Breast epithelium (tissue), 4 donors: ENCODE results near the gene LIX1. TPM values are rescaled to one million over a fixed set of nuclear protein-coding genes. Genes with fewer than 3 reads are reported as not detected.
A peak's percentile ranks its signal among the peaks of the same experiment; 100 is the strongest.

Experiments used
- DNase-seq, 2 donors: peaks; one replicate each; pipeline ENCODE4 v3.0.0-alpha.2; 2019; ENCODE audit warnings: low spot score in 2 of 2
- H3K27ac ChIP-seq, 2 donors: fragments of 200-600 bp; sonication (generic) in 1 of 2; one replicate each; pipeline ENCODE4 v1.5.1; 2016 to 2019; ENCODE audit warnings: mild to moderate bottlenecking in 1 of 2
- H3K27me3 ChIP-seq, 2 donors: fragments of 200-600 bp; sonication (generic) in 1 of 2; one replicate each; pipeline versions ENCODE4 v1.5.1 to v1.6.0; 2017 to 2019; ENCODE audit warnings: control low read depth in 1 of 2, mild to moderate bottlenecking in 1 of 2
- H3K36me3 ChIP-seq: fragments of 200-600 bp; one replicate; pipeline ENCODE4 v1.5.1; 2019
- H3K4me1 ChIP-seq, 2 donors: fragments of 200-600 bp; sonication (generic); one replicate each; pipeline ENCODE4 v1.5.1; 2016 to 2019; ENCODE audit warnings: control low read depth in 1 of 2
- H3K4me3 ChIP-seq, 3 donors: fragments of 200-600 bp; sonication (generic); 1 replicate in 2 of 3; 2 replicates in 1 of 3; pipeline ENCODE4 v1.5.1; 2016 to 2019; ENCODE audit warnings: mild to moderate bottlenecking in 3 of 3, moderate library complexity in 2 of 3
- H3K9me3 ChIP-seq, 2 donors: fragments of 200-600 bp; sonication (generic) in 1 of 2; one replicate each; pipeline ENCODE4 v1.5.1; 2016 to 2019; ENCODE audit warnings: control low read depth in 1 of 2
- POLR2A ChIP-seq: fragments of 450-650 bp; IDR thresholded peaks from one replicate; pipeline ENCODE4 v1.6.1; 2016; ENCODE audit warnings: antibody characterized with exemption, mild to moderate bottlenecking, moderate library complexity
- POLR2AphosphoS5 ChIP-seq, 3 donors: sonication (generic); formaldehyde crosslinking; IDR thresholded peaks; one replicate each; pipeline ENCODE4 v1.6.1; 2017; ENCODE audit warnings: antibody characterized with exemption in 3 of 3
- intact Hi-C: fragments of 100-400 bp; cut with DNase I; formaldehyde crosslinking; loops from one replicate; pipeline ENCODE4 v1.15.1; 2023; ENCODE audit warnings: low total_unique reads
- total RNA-seq, 3 donors: library from RNA; depleted of rRNA; stranded (reverse); fragments of >200 nt; gene quantifications; one replicate each; pipeline ENCODE4 v1.1.0, GENCODE V29; 2016
- TF ChIP-seq, protein P1 (sequence below), 3 donors: fragments of 450-650 bp; IDR thresholded peaks; one replicate each; pipeline ENCODE4 v1.5.1; 2016 to 2017; ENCODE audit warnings: antibody characterized with exemption in 3 of 3, mild to moderate bottlenecking in 3 of 3, moderate library complexity in 3 of 3

The LIX1 gene
- total RNA-seq, 3 donors from 2014 or later = 0.15 TPM; not detected in 2

DNA sequence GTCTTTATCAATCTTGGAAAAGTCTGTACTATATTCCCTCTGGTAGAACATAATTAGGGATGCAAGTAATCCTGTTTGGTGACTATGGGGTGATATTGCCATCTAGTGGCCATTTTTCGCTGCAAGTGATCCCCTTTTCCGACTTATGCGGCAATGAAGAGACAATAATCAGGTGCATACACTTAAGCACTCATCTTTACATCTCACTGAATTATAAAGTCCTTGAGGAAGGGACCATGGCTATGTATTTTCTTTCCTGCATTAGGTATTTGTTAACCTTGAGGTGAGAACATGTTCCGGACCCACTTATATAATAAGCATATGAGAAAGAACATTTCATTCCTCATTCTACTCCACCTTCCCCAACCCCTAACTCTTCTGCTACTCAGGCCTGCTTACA lies 19.6 kb upstream of the LIX1 start:
- TF ChIP-seq, protein P1, sequence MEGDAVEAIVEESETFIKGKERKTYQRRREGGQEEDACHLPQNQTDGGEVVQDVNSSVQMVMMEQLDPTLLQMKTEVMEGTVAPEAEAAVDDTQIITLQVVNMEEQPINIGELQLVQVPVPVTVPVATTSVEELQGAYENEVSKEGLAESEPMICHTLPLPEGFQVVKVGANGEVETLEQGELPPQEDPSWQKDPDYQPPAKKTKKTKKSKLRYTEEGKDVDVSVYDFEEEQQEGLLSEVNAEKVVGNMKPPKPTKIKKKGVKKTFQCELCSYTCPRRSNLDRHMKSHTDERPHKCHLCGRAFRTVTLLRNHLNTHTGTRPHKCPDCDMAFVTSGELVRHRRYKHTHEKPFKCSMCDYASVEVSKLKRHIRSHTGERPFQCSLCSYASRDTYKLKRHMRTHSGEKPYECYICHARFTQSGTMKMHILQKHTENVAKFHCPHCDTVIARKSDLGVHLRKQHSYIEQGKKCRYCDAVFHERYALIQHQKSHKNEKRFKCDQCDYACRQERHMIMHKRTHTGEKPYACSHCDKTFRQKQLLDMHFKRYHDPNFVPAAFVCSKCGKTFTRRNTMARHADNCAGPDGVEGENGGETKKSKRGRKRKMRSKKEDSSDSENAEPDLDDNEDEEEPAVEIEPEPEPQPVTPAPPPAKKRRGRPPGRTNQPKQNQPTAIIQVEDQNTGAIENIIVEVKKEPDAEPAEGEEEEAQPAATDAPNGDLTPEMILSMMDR (IDR thresholded peaks at IDR 0.05) = peak; percentile 37 to 81 (median 80)
- no peak for TF ChIP-seq POLR2AphosphoS5 (IDR thresholded peaks at IDR 0.05)
- peak; percentile 49 to 59 for DNase-seq

DNA sequence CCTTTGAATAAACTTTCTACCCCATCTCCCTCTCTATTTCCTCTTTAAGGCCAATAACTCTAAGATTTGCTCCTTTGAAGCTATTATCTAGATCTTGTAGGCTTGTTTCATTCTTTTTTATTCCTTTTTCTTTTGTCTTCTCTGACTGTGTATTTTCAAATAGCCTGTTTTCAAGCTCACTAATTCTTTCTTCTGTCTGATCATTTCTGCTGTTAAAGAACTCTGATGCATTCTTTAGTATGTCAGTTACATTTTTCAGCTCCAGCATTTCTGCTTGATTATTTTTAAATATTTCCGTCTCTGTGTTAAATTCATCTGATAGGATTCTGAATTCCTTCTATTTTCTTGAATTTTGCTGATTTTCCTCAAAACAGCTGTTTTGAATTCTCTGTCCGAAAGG lies 15.3 kb upstream of the LIX1 start:
- TF ChIP-seq, protein P1 (IDR thresholded peaks at IDR 0.05) = no peak
- TF ChIP-seq POLR2A (no peak), POLR2AphosphoS5 (IDR thresholded peaks at IDR 0.05) (no peak)
- intact Hi-C loops = no loop called here
- H3K9me3 ChIP-seq = peaks cover 5 to 15% of the 10 kb centered on the region in 2 donors

More for the DNA sequence above, 19.6 kb upstream of the LIX1 start:
- H3K36me3 ChIP-seq = peaks cover 7% of the 10 kb centered on the region
- no peaks in the 10 kb centered on the region for H3K27me3 ChIP-seq
- peaks cover 5 to 15% of the 10 kb centered on the region in 2 donors for H3K9me3 ChIP-seq
- H3K4me1 ChIP-seq = no peaks in the 10 kb centered on the region
- H3K27ac ChIP-seq = no peak overlapping the region
- H3K4me3 ChIP-seq = no peak overlapping the region
- intact Hi-C loops = no loop called here

DNA sequence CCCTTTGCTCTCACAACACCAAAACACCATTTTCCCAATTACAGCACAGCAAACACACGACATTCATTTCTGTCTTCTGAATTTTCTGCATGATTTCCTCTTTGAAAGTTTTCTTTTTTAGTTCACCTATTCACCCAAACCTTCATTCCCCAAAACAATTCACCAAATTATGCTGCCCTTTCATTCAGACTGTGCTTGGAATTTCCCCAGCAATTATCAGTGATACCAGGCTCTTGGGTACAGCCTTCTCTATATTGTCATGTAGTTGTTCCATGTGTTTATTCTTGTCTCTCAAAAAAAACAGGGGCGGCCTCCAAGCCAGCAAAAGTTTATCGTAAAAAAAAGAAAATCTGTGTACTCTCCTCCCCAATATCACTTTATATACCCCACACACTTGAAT lies 9.0 kb upstream of the LIX1 start:
- H3K4me3 ChIP-seq = no peak overlapping the region
- H3K4me1 ChIP-seq = no peaks in the 10 kb centered on the region
- no peaks in the 10 kb centered on the region for H3K9me3 ChIP-seq
- H3K36me3 ChIP-seq = no peaks in the 10 kb centered on the region
- H3K27me3 ChIP-seq = no peaks in the 10 kb centered on the region
- no peak for DNase-seq
- intact Hi-C loops = no loop called here
- no peak overlapping the region for H3K27ac ChIP-seq
- no peak for TF ChIP-seq POLR2A

More for the DNA sequence above, 15.3 kb upstream of the LIX1 start:
- no peak for DNase-seq
- Histone ChIP-seq H3K4me1 (no peaks in the 10 kb centered on the region), H3K27ac (no peak overlapping the region), H3K27me3 (no peaks in the 10 kb centered on the region), H3K36me3 (no peaks in the 10 kb centered on the region), H3K4me3 (no peak overlapping the region)

DNA sequence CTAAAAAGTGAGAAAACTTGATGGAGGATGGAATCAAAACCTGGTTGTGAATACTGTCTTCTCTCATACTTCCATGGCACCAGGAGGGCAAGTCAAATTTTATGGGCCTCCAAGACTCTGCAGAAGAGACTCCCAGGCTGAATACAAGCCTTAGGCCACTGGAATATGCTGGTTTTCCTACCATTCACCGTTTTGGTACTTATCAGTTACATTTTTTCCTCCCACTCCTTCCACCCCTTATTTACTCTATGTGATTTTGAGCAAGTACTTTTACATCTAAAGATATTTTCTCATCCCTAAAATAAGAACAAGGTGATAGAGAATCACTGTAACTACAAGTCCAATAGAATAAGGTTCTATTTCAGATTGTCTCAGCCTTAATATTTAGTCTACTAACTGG lies 8.0 kb upstream of the LIX1 start:
- TF ChIP-seq POLR2AphosphoS5 (IDR thresholded peaks at IDR 0.05) (no peak), POLR2A (no peak)
- TF ChIP-seq, protein P1 (IDR thresholded peaks at IDR 0.05) = no peak
- DNase-seq = no peak
- no peaks in the 10 kb centered on the region for H3K9me3 ChIP-seq
- no peak overlapping the region for H3K27ac ChIP-seq
- intact Hi-C loops = no loop called here
- no peaks in the 10 kb centered on the region for H3K4me1 ChIP-seq
- no peaks in the 10 kb centered on the region for H3K36me3 ChIP-seq
- H3K27me3 ChIP-seq = no peaks in the 10 kb centered on the region
- H3K4me3 ChIP-seq = no peak overlapping the region

DNA sequence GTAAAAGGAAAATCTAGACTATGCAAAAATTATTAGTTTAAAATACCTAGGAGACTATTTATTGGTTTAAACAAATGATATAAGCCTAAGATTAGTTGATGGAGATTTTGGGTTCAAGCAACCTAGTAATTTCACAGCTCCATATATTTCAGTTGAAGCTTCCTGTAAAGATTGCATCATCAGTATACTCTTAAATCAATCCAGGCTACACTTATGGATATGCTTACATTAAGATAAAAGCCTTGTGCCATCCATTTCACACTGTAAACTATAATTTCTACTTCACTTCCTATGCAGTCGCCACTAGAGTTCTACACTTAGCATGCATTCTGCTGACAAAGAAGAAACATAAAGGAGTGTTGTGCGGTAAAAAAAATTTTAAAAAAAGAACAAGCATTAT lies 7.3 kb upstream of the LIX1 start:
- no peak for DNase-seq
- no peaks in the 10 kb centered on the region for H3K9me3 ChIP-seq
- H3K4me1 ChIP-seq = no peaks in the 10 kb centered on the region
- no peaks in the 10 kb centered on the region for H3K27me3 ChIP-seq
- H3K4me3 ChIP-seq = no peak overlapping the region
- intact Hi-C loops = no loop called here
- no peaks in the 10 kb centered on the region for H3K36me3 ChIP-seq
- no peak overlapping the region for H3K27ac ChIP-seq
- TF ChIP-seq, protein P1 (IDR thresholded peaks at IDR 0.05) = no peak
- TF ChIP-seq POLR2A = no peak
- no peak for TF ChIP-seq POLR2AphosphoS5 (IDR thresholded peaks at IDR 0.05)

DNA sequence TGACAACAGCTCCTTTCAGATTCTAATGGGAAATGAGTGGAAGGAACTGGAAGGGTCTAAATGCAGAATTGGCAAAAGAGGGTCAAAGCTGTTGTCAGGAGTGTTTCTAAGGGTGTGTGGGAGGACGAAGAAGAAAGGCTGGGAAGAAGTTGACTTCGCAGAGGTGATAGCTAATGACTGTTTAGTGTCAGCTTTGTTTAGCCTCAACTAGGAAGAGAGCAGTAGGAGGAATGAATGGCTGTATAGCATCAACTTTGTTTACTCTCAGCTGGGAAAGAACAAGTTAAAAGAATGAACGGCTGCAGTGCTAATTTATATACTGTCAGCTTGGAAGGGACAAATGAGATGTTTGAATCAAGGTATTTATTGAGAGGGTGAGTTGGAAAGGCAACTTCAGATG lies 5.9 kb upstream of the LIX1 start:
- no peak for TF ChIP-seq POLR2A
- no peak for TF ChIP-seq POLR2AphosphoS5 (IDR thresholded peaks at IDR 0.05)
- TF ChIP-seq, protein P1 (IDR thresholded peaks at IDR 0.05) = no peak

More for the DNA sequence above, 5.9 kb upstream of the LIX1 start:
- Histone ChIP-seq H3K4me1 (no peaks in the 10 kb centered on the region), H3K27ac (no peak overlapping the region), H3K27me3 (no peaks in the 10 kb centered on the region), H3K9me3 (no peaks in the 10 kb centered on the region), H3K4me3 (no peak overlapping the region), H3K36me3 (no peaks in the 10 kb centered on the region)
- intact Hi-C loops = no loop called here
- DNase-seq = no peak
